ENCODE data around the gene DUSP11.
"Not testable (repeated sequence)": the region's sequence is repeated elsewhere in the genome, so short reads cannot be mapped to it uniquely, and the experiment has no call there.

Gene DUSP11

DNA sequence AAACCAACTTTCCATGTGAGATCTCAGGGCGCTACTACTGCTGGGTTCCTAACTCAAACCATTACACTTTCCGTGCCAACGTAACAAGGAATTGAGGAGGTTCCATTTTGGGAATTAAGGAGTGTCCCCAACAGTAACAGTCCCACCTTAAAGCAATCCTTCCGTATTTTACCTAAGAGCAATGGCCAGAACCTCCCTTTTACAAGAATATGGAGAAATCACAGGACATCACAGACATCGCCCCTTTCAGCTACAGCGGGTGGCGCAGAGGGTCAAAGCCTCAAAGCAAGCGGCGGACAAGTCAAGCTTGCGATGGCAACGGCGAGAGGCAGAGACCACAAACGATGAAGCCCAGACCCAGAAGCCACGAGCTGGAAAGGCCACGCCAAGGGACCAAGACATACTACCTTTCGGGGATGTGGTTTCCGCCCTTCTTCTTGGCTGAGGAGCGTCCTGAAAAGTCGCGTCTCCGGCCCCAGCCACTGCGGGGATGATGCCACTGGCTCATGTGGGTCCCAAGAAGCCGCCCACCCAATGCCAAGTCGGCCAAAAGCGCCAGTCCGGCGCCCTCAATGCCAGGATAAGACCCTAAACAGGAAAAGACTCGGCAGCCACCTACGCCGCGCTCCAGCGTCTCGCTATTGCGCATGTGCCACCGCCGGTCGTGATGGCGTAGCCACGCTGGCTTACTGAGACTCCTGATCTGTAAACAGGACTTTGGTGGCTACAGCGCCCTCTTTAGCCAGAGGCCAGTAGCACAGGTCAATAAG lies at the start of gene DUSP11:
TSS of gene DUSP11 (minus strand) at position 637 of the 770 bp plus-strand sequence. CDS start at position 508, 129 bp downstream.
- intact Hi-C loops (cut with DNase I) = no loop called here
- DNase-seq = peak; percentile 89 to 99 (median 96)

- peak; percentile 96 to 100 (median 98) for DNase-seq
- intact Hi-C loops (cut with DNase I) = no loop called here
Measured at GRCh38 chr2:73828818-73829570, 49.1 kb upstream of the DUSP11 start, which contains the start of gene STAMBP. STAMBP (plus strand) TSS chr2:73828961; CDS start chr2:73830857, 1,896 bp downstream.

GRCh38 chr2:73828389-73828817 lies 48.5 kb upstream of the DUSP11 start:
- no peak for DNase-seq
- intact Hi-C loops (cut with DNase I) = no loop called here

GRCh38 chr2:73827660-73828388 lies 47.9 kb upstream of the DUSP11 start:
- no peak for DNase-seq
- intact Hi-C loops (cut with DNase I) = no loop called here

DNA sequence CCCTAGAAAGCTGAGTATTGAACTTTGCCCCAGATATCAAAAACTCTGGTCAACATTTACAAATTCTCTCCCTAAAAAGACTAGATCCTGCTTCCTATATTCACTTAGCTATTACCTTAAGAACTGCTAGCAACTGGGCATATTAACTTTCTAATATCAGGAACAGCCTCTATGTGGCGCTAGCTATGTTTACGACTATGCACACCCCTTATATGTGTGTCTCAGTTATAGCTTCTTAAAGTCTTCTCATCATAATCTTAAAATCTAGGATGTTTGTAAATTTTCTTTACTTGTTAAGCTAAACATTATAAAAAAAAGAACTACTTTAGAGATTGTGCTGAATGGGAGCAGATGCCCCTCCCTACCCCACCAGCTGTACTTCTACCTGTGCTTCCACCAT lies 47.1 kb upstream of the DUSP11 start:
- intact Hi-C loops (cut with DNase I) = no loop called here
- no peak for DNase-seq

- intact Hi-C loops (cut with DNase I) = no loop called here
- no peak for DNase-seq
Measured at GRCh38 chr2:73825408-73825807, 45.5 kb upstream of the DUSP11 start.

DNA sequence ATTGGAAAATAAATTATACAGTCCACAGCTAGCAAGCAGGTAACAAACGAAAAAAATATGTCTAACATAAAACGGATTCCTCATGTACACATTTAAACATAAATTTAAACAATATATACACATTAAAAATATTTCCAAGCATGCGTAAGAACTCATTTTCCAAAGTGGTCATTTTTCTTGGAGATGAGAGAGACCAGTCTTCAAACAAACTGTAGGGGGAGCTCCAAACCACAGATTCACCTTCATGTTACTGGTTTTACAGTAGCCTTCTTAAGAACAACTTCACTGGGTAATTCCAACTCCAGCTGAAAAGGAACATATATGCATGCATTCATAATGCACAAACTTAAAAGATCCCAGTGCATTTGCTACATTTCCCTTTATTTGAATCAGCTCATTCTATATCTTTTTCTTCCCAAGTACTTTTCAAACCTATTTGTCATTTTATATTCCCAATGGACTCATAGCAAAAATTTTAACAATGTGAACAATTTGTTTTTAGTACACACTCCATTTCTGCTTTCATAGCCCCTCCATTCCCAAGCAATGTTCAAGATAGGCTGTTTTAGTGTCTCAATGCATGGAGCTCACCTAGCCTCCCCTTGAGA lies 44.1 kb upstream of the DUSP11 start:
- DNase-seq = peak in 2 of 10 donors; percentile 14 to 29
- intact Hi-C loops (cut with DNase I) = no loop called here

- intact Hi-C loops (cut with DNase I) = no loop called here
- no peak for DNase-seq
Measured at GRCh38 chr2:73823416-73823815, 43.5 kb upstream of the DUSP11 start.

DNA sequence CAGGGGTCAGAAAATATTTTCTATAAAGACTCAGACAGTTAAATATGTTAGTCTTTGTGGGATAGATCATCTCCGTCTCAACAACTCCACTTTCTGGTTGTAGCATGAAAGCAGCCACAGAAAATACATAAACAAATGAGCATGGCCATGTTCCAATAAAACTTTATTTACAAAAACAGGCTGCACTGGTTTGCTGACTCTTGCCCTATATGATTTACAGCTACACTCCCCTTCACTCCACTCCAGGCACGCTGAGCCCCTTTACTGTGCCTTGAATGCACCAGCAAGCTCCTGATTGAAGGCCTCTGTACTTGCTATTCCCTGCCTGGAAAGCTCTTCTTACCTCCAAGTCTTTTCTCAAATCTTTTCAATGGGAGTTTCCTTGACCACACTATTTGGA lies 43.1 kb upstream of the DUSP11 start:
- intact Hi-C loops (cut with DNase I) = no loop called here
- DNase-seq = no peak

DNA sequence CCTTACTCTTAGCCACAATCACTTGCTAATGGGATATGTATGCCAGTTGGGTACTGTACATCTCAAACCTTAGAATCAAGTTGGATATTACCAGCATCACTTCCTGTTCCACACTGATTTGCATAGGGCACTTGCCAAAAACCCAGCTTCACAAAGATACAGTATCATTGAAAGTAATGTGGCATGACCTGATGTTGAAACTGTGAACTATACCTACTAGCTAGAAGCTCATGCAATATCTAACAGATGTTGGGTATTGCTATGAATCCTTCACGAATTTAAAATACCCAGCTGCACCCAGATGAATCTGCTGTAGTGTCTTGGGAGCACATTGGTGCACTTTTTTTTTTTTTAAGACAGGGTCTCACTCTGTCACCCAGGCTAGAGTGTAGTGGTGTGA lies 42.4 kb upstream of the DUSP11 start:
- DNase-seq = no peak
- intact Hi-C loops (cut with DNase I) = no loop called here

DNA sequence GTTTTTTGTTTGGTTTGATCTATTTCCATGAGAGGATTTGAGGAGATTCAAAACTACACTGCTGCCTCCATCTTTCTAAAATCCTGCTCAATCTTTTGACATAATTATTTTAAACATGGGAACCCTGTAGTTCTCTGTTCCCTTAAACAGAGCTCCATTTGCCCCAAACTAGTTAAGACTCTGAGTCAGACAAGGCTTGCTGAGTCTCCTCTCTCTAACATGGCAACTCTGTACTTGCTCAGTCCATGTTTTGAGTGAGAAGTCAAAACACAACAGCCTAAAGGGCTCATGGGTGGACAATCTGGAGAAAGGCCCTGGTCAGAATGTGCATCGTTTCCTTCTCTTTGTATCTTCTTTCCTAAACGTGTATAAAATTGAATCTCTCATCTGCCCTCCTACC lies 41.8 kb upstream of the DUSP11 start:
- no peak for DNase-seq
- intact Hi-C loops (cut with DNase I) = no loop called here

GRCh38 chr2:73821227-73821626 lies 41.3 kb upstream of the DUSP11 start:
- intact Hi-C loops (cut with DNase I) = no loop called here
- DNase-seq = no peak

GRCh38 chr2:73818296-73818695 lies 38.4 kb upstream of the DUSP11 start:
- no peak for DNase-seq
- intact Hi-C loops (cut with DNase I) = no loop called here

DNA sequence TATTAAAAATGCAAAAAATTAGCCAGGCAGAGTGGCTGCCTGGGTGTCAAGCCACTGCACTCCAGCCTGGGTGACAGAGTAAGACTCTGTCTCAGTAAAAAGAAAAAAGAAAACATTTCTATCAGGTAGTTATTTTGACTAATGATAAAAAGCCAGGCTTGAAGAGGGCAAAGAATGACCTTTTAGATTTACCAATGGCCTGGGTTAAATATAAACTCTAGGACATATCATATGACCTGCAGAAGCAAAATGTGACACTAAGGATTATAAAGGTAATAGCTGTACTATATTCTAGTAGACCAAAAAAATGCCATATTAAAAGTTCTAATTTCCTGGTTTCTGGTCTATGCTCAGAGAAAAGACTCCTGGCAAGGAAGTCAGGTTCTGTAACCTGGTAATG lies 32.7 kb upstream of the DUSP11 start:
- intact Hi-C loops (cut with DNase I) = no loop called here
- DNase-seq = no peak

DNA sequence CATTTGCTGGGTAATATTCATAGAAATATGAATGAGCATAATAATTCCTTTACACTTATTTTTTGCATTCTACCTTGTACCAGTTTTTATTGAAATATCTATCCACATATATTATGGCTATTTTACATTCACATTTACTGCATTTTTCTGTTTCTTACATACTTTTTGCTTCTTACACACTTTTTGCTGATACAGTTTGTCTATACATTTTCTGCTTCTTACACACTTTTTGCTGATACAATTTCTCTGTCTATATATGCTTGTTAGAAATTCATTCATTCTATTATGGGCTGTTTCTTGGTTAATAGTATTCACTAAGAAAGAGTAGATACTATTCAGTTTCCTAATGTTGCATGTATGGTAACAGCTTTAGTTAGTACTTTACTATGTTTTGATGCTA lies 32.0 kb upstream of the DUSP11 start:
- no peak for DNase-seq
- intact Hi-C loops (cut with DNase I) = no loop called here

- intact Hi-C loops (cut with DNase I); DNase-seq: not testable (repeated sequence)
Measured at GRCh38 chr2:73783883-73784282, 4.0 kb upstream of the DUSP11 start, which contains the start of gene C2orf78. C2orf78 (plus strand) TSS chr2:73784183; CDS start chr2:73784310, 127 bp downstream.

DNA sequence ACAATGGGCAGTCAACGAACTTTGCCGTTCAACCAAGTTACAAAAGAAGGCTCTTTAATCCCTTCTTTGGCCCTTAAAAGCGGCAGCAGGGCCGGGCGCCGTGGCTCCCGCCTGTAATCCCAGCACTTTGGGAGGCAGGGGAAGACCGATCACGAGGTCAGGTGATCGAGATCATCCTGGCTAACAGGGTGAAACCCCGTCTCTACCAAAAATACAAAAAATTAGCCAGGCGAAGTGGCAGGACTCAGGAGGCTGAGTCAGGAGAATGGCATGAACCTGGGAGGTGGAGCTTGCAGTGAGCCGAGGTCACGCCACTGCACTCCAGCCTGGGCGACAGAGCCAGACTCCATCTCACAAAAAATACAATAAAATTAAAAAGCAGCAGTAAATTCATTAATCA lies 3.5 kb upstream of the DUSP11 start:
- intact Hi-C loops (cut with DNase I); DNase-seq: not testable (repeated sequence)

DNA sequence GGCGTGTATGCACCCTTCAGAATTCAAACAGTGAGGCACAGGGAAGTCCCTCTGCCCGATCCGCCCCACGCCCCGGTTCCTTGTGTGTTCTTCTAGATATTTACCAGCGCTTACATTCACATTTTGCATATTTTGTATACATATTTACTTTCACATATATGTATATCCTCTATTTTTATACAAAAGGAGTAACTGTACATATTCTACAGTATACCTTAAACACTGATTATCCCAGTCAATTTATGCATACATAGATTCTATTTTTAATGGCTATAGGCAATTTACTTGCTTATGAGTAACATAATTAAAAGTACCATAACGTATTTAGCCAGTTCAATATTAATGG lies 307 bp upstream of the DUSP11 start:
- DNase-seq = no peak
- intact Hi-C loops (cut with DNase I) = no loop called here

DNA sequence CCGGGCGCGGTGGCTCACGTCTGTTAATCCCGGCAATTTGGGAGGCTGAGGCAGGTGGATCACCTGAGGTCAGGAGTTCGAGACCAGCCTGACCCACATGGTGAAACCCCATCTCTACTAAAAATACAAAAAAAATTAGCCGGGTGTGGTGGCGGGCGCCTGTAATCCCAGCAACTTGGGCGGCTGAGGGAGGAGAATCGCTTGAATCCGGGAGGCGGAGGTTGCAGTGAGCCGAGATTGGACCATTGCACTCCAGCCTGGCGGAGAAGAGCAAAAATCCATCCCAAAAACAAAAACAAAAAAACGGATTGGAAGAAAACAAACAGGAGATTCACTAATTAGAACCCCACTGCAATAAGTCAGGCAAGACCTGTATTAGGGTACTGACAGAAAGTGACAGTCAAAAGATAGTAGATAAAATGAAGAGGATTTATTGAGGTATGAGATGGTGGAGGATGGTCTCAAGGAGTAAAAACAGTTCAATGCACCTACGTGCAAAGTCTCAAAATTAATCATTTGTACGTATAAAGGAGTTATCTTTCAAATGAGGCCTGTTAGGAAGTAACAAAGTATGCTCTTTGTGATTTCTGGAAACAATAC lies 936 bp downstream of the DUSP11 start:
- not testable (repeated sequence) for DNase-seq

GRCh38 chr2:73776869-73777519 lies 2.9 kb downstream of the DUSP11 start:
- intact Hi-C loops (cut with DNase I) = no loop called here

More for the DNA sequence above, 936 bp downstream of the DUSP11 start:
- intact Hi-C loops (cut with DNase I) = not testable (repeated sequence)

More at GRCh38 chr2:73776869-73777519, 2.9 kb downstream of the DUSP11 start:
- no peak for DNase-seq
